HG02870 (cell line): ENCODE results near the gene SPDL1.
A peak's percentile ranks its signal among the peaks of the same experiment; 100 is the strongest.
"Not testable (repeated sequence)": the region's sequence is repeated elsewhere in the genome, so short reads cannot be mapped to it uniquely, and the experiment has no call there.

Experiments used
- ATAC-seq: cut with Tn5 transposase; IDR thresholded peaks from one replicate; pipeline ENCODE4 v1.9.1; 2021; ENCODE audit warnings: mild to moderate bottlenecking, moderate library complexity; ENCODE audit not compliant: unreplicated experiment

SPDL1 gene

DNA sequence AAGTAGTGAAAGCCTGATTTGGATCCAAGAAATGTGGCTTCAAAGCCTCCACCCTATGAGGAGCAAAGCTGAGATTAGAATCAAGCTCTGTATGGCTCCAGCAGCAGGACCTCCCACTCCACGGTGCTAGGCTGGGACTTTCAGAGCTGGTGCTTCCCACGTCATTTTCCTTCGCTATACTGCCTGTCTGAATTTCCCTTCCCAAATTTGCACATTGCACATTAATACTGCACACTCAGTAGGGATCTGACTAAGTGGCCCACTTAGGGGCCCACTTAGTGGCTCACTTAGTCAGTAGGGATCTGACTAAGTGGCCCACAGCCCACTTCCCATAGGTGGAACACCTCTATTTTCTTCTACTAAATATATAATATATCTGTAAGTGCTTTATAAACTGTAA lies 14.1 kb upstream of the SPDL1 start:
- ATAC-seq, result no peak

DNA sequence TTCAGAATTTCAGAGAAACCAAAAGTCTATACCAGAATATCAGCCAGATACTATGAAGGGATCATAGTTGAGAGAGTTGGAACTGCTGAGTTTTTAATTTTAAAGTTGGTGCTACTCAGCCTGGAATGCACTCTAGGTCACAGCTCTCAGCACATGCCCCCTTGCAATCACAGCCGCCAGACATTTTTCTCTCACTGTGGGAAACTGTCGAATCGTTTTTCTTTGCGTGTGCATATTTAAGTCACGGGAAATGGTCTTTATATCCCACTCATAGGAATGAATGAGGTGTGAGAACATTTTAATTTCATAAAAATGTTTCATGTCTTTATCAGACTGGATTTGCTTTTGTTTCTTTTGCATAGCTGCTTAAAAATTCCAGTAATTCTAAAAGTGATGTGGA lies 12.2 kb upstream of the SPDL1 start:
- ATAC-seq, result no peak

DNA sequence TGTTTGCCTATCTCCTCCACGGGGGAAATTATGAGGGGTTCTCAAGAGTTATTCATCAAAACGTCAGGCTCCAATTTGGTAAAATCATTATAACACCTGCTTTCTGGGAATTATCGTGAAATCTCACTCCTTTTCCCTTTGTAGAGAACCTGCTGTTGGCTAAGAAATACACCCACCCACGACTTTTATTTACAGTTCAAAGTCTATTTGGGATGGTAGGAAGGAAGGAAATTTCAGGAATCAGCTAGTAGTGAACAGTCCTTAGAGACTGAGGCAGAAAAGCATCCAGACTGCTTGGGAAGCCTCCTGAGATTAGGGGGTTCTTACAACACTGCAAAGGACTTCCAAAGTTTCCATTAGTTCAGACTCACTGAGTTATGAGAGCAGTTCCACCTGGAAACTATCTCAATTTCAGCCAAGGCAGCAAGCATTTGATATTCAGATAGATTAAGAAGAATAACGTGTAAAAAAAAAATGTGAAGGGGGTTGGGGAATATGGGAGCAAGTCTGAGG lies 9.4 kb upstream of the SPDL1 start:
- no peak for ATAC-seq

DNA sequence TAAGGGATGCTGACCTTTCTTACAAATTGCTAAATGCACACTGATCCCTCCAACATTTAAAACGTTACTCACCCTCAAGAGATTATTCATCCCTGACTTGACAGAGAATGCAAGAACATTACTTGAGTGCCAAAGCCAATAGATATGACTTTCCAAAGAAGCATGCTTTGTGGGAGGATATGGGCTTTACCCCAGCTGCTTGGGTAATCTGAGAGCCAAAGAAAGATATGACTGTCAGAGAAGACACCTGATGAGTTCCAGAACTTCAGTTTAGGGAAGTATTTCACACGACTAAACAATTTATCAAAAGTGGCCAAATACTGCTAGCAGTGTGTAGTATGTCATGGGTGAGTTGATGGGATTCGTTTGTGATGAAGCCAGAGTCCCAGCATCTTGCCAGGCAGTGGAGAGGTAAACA lies 7.4 kb upstream of the SPDL1 start:
- no peak for ATAC-seq

DNA sequence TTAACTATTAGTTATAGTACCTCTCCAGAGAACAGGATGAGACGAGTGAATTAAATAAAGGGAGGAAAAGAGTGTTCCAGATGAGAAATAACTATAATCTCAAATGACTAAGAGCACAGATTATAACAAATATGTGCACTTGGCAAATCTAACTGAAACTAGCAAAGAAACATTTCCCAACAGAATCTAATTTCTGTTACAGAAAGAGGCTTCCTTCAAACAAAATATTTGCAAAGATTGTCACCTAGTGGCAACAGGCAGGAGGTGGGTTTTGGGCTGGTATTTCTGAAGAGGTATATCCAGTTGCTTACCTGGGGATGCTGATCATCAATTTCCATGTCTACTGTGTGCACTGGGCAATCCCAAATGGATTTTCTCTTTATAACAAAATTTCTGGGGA lies 5.6 kb upstream of the SPDL1 start:
- no peak for ATAC-seq

DNA sequence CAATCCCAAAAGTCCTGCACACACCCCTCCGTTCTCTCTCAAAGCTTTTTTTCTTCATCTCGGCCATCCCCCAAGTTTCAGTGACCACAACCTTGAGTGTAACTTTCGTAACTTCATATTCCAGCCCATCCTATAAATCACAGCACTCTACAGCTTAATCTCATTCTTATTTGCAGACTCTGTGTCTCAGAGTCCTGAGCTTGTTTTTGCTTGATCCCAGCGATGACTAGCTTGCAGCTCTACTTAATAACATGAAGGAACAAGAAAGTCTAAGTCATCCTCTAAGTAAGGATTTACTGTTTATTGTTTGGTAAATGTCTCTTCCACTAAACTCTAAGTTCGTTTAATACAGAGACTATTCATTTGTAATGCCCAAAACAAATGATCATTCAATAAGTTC lies 2.6 kb upstream of the SPDL1 start:
- ATAC-seq, result no peak

DNA sequence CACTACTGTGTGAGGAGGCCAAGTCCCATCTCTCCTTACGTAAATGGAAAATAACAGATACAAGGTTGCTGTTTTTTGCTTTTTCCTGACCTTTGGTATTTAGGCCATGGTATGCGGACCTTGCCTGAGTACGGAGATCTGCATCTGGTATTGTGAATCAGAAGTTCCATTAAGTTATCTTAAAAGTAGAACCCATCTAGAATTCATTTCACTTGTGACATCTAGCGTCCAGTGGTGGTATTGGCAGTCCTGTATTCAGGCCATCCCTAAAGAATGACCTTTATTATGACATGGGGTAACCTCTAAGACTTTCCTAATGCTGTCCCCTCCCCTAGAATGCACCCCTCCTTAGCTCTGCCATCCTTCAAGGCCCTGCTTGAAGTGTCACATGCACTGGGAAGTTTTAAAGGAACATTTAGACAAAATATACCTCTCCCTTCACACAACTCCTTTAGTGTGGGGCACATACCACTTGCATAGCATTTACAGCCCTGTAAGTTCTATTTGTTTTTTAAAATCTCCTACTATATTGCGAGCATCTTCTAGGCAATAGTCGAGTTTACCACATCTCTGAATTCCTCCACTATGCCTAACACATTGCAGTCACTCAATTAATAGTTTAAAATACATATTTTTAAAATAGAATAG lies 1.9 kb upstream of the SPDL1 start:
- ATAC-seq, result peak; percentile 43

DNA sequence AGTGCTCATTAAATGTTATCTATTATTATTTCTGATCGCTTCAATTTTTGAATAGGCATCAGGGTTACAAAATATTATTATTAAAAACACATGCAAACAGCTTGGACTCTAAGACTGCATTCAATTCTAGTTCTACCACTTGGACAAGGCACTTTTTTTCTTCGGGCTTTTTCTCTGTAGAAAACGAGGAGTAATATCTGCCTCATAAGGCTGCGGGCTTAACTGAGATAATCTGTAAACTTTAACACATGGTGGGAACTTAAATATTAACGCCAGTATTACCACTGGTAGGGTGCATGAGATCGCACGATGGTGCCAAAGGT lies 511 bp upstream of the SPDL1 start:
- peak; percentile 29 for ATAC-seq

DNA sequence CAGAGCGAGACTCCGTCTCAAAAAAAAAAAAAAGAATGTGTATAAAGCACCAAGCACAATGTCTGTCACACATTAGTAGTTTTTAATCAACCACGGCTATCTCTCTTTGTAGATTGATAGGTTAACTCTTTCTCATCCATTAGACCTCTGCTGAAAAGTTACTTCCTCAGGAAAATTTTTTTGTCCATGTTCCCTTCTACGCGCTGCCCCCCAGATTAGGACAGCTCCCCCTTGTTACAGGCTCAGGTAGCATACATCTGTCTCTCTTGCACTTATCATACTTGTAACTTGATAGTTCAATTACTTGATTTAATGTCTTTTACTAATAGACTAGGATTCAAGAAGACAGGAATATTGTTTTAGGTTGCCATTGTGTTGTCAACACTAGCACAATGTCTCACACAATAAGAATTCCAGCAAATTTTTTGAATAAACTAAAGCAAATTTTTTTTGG lies 1.5 kb downstream of the SPDL1 start:
- no peak for ATAC-seq

DNA sequence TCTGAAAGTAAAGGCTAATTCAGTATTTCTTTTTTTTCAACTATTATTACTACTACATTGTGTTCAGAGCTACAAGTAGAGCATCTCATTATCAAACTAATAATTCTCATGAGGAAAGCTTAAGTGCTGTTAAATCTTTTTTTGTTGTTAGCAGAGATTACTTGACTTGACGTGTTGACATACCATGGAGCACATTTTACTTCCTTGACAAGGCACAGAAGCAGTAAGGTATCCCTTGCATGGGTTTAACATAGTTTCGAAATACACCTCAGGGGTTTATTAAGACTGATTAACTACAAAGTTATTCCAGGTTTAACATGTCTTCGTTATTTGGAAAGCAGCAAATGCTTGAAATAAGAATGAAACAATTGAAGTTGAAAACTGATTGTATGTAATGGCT lies 7.0 kb downstream of the SPDL1 start:
- ATAC-seq, result no peak

DNA sequence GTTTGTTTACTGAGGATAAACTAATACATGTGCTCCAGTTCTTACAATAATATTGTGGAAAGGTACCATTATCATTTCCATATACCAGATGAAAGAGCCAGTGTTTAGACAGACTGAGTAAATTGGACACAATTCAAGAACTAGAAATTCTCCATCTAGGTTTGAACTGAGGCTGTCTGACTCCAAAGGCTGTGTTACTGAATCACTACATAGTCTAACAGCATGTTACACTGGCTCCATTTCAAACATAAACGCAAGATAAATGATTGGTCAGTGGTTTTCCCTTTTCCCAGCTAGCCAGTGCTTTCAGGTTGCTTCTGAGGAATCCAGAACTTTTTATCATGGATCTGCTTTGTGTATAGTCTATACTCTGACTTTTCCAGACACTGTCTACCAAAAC lies 8.1 kb downstream of the SPDL1 start:
- no peak for ATAC-seq

DNA sequence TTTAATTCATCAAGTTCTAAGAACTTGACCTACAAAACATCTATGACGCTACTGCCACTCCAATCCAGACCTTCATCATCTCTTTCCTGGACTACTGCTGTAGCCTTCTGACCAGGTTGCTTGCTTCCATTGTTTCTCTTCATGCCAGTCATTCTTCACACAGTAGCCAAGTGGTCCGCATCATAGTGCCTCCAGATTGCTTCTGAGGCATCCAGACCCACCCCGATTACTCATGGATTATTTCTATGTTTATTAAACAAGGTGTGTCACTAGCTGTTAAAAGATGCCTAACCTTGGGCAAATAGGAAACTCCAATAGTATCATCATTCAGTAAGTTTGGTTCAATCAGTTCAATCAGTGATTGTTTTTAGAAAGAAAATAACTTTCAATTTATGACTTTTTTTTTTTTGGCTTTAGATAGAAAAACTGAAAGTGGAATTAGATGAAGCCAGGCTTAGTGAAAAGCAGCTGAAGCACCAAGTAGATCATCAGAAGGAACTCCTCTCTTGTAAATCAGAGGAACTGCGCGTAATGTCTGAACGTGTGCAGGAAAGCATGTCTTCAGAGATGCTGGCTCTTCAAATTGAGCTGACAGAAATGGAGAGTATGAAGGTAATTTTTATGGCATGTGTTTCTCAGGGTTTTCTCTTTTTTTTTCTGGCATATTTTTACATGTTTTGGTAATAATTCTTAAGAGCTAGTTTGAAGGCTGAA lies 9.5 kb downstream of the SPDL1 start:
- ATAC-seq, result no peak

DNA sequence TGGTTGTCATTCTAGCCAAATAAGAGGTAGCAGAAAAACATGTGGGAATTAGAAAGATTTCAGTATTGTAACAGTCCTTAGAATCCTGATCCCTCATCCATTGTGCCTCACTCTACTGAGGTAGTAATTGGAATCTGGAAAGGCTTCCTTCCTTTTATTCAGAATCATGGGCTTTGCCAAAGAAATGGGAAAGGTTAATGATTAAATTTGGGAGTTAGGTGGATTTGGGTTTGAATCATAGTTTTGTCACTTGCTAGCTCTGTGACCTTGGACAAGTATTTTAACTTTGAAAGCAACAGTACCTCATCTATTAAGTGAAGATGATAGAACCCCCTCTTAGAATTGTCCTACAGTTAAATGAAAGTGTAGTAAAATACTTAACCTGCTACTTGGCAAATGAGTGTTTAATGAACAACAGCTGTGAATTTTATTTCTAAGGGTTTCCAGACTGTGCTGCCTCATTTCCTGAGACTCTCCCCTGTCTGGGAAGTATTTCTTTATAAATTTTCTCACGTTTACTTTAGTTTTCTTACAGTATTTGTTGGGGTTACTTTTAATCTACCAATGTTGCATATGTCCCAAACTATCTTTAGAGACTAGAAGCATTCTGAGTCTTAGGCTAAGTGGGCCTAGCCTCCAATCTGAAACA lies 11.7 kb downstream of the SPDL1 start:
- no peak for ATAC-seq

DNA sequence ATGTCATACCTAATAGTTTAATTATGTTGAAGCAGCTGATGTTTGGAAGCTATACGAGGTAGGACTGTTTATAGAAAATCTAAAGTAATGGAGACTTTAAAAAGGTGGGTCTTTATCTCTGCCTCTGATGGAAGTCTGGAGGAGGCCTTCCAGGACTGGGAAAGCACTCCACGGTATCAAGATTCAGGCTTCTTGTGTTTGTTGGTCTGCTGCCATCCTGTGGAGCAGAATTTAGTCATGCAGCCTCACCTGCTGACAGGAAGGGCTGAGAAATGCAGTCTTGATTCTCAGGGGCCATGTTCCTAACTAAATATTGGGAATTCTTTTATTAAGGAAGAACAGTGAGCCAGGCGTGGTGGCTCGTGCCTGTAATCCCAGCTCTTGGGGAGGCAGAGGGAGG lies 15.9 kb downstream of the SPDL1 start:
- ATAC-seq, result no peak

DNA sequence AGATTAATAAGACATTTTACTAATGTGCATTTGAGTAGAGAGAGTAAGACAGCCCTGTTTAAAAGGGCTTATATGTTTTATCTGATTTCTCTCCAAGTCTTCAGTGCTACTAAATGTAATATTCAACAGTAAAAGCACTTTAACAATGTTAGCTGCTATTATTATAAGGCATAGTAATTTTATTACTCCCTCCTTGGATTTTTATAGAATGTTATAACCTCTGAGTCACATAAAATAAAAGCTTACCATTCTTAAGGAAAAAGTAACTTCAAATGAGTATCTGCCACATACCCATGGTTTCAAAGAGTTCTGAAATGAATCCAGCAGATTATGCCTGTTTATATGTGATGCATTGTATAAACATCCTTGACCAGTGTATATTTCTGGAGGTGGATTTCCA lies 19.0 kb downstream of the SPDL1 start:
- ATAC-seq, result no peak

DNA sequence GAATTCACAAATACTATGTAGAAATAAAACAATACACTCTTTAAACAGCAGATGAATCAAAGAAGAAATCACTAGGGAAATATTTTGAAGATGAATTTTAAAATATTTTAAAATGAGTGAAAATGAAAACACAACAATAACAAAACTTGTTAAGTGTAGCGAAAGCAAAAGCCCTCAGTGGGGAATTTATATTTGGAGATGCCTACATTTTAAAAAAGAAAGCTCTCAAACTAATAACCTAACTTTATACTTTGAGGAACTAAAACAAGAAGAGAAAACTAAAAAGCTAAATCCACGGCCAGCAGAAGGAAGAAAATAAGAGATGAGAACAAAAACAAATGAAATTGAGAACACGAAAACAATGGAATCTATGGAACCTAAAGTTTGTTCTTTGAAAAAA lies 22.7 kb downstream of the SPDL1 start:
- peak; percentile 61 for ATAC-seq

DNA sequence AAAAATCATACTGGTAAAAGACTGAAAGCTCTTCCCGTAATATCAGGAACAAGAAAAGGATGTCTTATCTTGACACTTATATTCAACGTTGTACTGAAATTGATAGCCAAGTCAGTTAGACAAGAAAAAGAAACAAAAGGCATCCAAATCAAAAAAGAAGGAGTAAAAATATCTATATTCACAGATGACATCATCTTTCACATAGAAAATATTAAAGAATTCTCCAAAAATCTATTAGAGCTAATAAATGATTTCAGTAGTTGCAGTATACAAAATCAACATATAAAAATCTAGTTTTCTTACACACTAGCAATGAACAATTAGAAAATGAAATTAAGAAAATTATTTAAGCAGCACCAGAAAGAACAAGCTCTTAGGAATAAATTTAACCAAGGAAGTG lies 24.3 kb downstream of the SPDL1 start:
- no peak for ATAC-seq

DNA sequence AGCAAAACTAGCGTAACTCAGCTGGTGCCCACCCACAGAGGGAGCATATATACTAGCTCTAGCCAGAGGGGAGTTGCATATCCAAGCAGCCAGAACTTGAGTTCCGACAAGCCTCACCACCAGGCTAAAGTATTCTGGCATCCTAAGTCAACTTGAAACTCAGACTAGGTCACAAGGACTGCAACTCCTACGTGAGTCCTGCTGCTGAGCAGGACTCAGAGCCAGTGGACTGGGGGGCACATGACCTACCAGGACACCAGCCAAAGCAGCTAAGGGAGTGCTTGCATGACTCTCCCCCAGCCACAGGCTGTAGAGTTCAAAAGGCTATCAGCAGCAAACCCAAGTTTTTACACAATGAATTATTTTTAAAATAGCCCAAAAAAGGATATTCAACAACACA lies 26.1 kb downstream of the SPDL1 start:
- ATAC-seq, result no peak

DNA sequence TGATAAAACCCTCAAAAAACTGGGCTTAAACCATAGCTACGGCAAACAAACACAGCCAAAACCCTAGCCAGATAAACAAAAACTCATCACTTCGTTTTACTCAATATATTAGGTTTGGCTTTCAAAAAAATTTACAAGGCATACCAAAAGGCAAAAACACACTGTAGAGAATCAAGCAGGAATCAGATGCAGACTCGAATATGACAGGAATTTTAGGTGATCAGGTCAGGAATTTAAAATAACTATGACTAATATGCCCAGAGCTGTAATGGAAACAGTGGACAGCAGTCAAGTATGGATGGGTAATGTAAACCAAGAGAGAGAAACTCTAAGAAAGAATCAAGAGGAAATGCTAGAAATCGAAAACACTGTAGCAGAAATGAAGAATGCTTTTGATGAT lies 27.0 kb downstream of the SPDL1 start:
- no peak for ATAC-seq

DNA sequence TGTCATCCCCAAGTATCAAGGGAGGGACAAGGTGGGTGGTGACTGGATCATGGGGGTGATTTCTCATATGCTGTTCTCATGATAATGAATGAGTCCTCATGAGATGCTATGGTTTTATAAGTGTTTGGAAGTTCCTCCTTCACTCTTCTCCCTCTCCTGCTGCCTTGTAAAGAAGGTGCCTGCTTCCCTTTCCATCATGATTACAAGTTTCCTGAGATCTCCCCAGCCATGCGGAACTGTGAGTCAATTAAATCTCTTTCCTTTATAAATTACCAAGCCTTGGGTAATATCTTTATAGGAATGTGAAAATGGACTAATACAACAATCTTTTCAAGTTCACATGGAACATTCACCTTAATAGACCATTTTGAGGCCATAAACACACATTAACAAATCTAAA lies 32.0 kb downstream of the SPDL1 start:
- no peak for ATAC-seq

DNA sequence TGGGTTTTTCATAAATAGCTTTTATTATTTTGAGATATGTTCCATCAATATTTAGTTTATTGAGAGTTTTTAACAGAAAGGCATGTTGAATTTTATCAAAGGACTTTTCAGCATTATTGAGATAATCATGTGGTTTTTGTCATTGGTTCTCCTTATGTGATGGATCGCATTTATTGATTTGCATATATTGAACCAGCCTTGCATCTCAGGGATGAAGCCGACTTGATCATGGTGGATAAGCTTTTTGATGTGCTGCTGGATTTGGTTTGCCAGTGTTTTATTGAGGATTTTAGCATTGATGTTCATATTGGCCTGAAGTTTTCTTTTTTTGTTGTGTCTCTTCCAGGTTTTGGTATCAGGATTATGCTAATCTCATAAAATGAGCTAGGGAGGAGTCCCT lies 40.7 kb downstream of the SPDL1 start:
- not testable (repeated sequence) for ATAC-seq

DNA sequence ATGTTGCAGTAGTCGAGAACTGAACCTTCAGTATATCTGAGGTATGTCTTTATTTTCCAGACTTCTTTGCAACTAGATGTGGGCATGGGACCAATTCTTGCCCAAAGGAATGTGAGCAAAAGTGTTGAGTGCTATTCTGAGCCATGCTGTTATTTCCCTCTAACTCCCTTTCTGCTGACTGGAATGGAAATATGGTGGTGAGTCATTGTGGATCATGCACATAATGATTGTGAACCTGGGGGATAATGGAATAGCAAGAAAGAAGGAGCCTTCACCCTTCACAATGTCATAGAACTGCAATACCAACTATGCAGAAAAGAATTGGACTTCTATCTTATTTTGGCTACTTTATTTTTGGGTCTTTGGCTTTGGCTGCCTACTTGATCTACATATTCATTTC lies 43.2 kb downstream of the SPDL1 start:
- ATAC-seq, result no peak
